GM13976 (cell line): ENCODE measurements around the gene TMCC2.

Experiments
- DNase-seq: peaks from one replicate; pipeline ENCODE4 v3.0.0; 2012; ENCODE audit warnings: low spot score
- in situ Hi-C: fragments of 300-500 bp; cut with MboI; formaldehyde crosslinking; loops from one replicate; pipeline ENCODE4 v1.12.0; 2022; ENCODE audit warnings: low sequenced_read_pairs, mixed read lengths, inconsistent platforms; ENCODE audit not compliant: unreplicated experiment
- TF ChIP-seq, protein P1 (sequence below): IDR thresholded peaks from 2 replicates; pipeline ENCODE4 v1.5.1; 2012; ENCODE audit warnings: borderline replicate concordance, mild to moderate bottlenecking; ENCODE audit not compliant: insufficient read depth; ENCODE audit errors: extremely low read depth, missing control alignments, control extremely low read depth

TMCC2 gene

DNA sequence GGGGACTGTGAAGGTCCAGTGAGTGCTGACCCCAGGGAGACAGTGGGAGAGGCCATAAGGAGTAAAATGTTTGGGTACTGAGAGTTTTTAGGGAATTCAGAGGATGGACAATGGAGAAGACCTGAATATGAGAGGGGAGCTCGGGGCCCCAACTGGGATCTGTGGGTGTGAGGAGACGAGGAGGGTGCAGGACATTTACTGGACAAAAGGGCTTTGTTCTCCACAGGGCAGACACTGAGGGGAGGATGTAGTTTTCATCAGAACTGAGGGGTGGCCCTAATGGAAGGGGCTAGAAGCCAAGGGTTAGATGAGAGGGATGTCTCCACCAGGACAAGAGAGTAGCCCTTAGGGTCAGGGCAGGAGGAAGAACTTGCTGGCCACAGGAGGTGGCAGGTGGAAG is 30.0 kb downstream of the TMCC2 start:
- TF ChIP-seq, protein P1, sequence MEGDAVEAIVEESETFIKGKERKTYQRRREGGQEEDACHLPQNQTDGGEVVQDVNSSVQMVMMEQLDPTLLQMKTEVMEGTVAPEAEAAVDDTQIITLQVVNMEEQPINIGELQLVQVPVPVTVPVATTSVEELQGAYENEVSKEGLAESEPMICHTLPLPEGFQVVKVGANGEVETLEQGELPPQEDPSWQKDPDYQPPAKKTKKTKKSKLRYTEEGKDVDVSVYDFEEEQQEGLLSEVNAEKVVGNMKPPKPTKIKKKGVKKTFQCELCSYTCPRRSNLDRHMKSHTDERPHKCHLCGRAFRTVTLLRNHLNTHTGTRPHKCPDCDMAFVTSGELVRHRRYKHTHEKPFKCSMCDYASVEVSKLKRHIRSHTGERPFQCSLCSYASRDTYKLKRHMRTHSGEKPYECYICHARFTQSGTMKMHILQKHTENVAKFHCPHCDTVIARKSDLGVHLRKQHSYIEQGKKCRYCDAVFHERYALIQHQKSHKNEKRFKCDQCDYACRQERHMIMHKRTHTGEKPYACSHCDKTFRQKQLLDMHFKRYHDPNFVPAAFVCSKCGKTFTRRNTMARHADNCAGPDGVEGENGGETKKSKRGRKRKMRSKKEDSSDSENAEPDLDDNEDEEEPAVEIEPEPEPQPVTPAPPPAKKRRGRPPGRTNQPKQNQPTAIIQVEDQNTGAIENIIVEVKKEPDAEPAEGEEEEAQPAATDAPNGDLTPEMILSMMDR: no peak
- in situ Hi-C loops: loop anchor here (10.0 kb wide), 1 partner anchor 263 kb away; no protein-coding TSS in a partner anchor
- DNase-seq: no peak

DNA sequence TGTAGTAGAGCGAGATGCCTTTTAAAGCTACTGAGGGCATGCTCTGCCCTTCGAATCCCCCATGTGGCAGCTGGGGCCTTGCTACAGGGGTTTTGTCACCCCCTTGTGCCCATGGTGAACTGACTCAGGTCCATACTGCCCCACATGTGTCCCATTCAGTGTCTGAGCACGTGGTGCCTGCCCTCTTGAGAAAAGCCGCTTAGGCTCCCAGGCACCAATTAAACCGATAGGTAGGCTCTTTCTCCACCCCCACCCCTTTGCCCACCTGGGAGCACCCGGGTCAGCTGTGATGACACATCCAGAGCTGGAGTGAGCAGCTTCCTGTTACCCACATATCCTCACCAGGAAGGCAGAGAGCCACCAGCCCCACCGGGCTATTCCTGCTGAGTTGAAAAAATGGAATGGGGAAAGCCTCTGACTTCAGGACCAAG is 30.5 kb downstream of the TMCC2 start:
- in situ Hi-C loops: loop anchor here (10.0 kb wide), 1 partner anchor 263 kb away; no protein-coding TSS in a partner anchor
- no peak for DNase-seq
- TF ChIP-seq, protein P1: no peak

DNA sequence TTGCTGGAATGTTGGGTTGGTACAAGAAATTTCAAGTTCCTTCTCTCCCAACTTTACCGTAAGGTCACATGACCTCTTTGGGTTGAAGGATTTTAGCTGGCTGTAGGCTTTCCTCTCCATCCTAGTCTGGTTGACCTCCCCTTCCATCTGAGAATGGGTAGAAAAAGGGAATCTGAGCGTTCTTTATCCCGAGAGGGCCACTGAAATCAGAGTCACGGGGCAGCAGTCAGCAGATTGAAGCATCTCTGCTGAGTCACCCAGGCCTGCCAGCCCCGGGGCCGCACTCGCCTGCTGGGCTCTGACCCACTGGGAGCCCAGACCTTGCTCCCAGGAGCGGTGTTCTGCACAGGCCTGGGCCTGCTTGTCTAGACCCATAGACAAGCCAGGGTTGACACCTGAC is 31.0 kb downstream of the TMCC2 start:
- DNase-seq: no peak
- TF ChIP-seq, protein P1: no peak
- in situ Hi-C loops: loop anchor here (10.0 kb wide), 1 partner anchor 264 kb away; no protein-coding TSS in a partner anchor

DNA sequence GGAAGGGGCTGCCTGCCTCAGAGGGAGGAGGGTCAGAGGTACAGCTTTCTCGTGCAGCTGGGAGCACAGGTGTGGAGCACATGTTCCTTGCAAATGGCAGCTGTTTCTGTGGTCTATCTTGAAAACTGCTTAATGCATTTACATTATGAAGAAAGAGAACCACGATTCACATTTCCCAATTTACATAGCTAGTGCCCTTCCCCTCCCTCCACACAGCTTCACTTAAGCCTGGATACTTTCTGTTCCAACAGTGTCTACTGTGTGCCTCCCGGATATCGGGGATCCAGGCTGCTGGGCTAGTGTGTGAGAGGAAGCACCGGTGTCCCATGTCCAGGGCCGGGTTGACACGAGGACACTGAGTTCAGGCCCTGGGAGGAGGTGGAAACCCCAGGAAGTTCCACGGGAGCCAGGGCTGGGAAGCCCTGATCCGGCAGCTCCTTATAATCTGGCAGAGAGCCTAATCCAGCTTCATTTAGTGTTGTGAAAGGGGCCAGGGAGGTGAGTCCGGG is 31.6 kb downstream of the TMCC2 start:
- no peak for DNase-seq
- in situ Hi-C loops: loop anchor here (10.0 kb wide), 1 partner anchor 265 kb away; no protein-coding TSS in a partner anchor
- TF ChIP-seq, protein P1: no peak

DNA sequence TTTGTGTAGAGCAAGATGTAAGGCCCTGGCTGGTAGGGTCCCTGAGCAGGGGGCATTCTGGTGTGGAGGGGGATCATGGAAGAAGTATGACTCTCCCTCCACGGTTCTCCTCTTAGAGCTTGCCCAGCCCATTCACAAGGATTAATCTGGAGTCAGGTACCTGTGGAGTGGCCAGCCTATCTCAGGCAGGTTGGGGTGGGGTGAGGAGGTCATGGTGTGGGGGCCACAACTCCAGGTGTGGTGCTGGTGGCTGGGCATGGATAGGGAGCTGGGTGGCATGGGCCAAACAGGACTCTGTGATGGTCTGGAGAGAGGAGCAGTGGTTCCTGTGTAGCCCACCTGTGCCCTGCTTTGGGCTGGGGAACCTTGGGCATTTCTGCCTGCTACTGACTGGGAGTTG is 32.3 kb downstream of the TMCC2 start:
- in situ Hi-C loops: loop anchor here (10.0 kb wide), 1 partner anchor 265 kb away; no protein-coding TSS in a partner anchor
- TF ChIP-seq, protein P1: no peak
- no peak for DNase-seq

DNA sequence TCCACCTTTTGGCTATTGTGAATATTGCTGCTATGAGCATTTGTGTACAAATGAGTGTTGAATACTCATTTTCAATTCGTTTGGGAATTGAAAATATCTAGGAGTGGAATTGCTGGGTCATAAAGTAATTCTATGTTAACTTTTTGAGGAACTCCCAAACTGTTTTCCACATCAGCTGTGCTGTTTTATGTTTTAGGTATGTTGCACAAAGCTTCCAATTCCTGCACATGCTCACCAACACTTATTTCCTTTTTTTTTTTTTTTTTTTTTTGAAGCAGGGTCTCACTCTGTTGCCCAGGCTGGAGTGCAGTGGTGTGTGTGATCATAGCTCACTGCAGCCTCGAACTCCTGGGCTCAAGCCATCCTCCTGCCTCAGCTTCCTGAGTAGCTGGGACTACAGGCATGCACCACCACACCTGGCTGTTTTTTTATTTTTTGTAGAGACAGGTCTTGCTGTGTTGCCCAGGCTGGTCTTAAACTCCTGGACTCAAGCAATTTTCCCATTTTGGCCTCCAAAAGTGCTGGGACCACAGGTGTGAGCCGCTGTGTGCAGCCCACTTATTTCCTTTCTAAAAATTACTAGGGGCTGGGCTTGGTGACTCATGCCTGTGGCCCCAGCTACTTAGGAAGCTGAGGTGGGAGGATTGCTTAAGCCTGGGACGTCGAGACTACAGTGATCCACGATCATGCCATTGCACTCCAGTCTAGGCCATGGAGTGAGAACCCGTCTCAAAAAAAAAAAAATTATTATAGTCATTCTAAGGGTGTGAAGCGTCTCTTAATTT is 33.4 kb downstream of the TMCC2 start:
- no peak for DNase-seq
- TF ChIP-seq, protein P1: no peak
- in situ Hi-C loops: no loop called here
